CD1c-positive myeloid dendritic cell (primary cell): Measurements from ENCODE around the gene CLK3.
"Not testable (repeated sequence)": the region's sequence is repeated elsewhere in the genome, so short reads cannot be mapped to it uniquely, and the experiment has no call there.

Source experiments
- DNase-seq: peaks from one replicate; pipeline ENCODE4 v3.0.0-alpha.2; 2016; ENCODE audit errors: extremely low spot score

The CLK3 gene

GRCh38 chr15:74642348-74642733 lies 26.7 kb downstream of the CLK3 start:
- no peak for DNase-seq

- no peak for DNase-seq
Measured at GRCh38 chr15:74642734-74643664, 27.4 kb downstream of the CLK3 start.

- DNase-seq: no peak
Measured at GRCh38 chr15:74643665-74644204, 28.1 kb downstream of the CLK3 start.

- no peak for DNase-seq
Measured at GRCh38 chr15:74646480-74646879, 30.8 kb downstream of the CLK3 start.

GRCh38 chr15:74648051-74648842 lies 32.6 kb downstream of the CLK3 start:
- DNase-seq: peak; percentile 40

- DNase-seq: no peak
Measured at GRCh38 chr15:74651242-74651741, 35.7 kb downstream of the CLK3 start.

- DNase-seq: no peak
Measured at GRCh38 chr15:74653426-74654102, 37.9 kb downstream of the CLK3 start.

- DNase-seq: no peak
Measured at GRCh38 chr15:74655424-74655823, 39.8 kb downstream of the CLK3 start.

- DNase-seq: no peak
Measured at GRCh38 chr15:74656935-74657535, 41.4 kb downstream of the CLK3 start.

GRCh38 chr15:74657846-74658245 lies 42.2 kb downstream of the CLK3 start:
- no peak for DNase-seq

- not testable (repeated sequence) for DNase-seq
Measured at GRCh38 chr15:74661280-74661679, 45.6 kb downstream of the CLK3 start.

GRCh38 chr15:74662064-74662860 lies 46.6 kb downstream of the CLK3 start:
- DNase-seq: no peak

- no peak for DNase-seq
Measured at GRCh38 chr15:74663303-74664027, 47.8 kb downstream of the CLK3 start.

- DNase-seq: no peak
Measured at GRCh38 chr15:74664028-74664616, 48.5 kb downstream of the CLK3 start.

GRCh38 chr15:74664670-74665069 lies 49.0 kb downstream of the CLK3 start:
- DNase-seq: no peak

GRCh38 chr15:74667975-74668374 lies 52.3 kb downstream of the CLK3 start:
- no peak for DNase-seq

GRCh38 chr15:74669627-74670026 lies 54.0 kb downstream of the CLK3 start:
- no peak for DNase-seq

GRCh38 chr15:74674161-74674560 lies 58.5 kb downstream of the CLK3 start:
- no peak for DNase-seq

- DNase-seq: no peak
Measured at GRCh38 chr15:74676801-74677200, 61.2 kb downstream of the CLK3 start.
